GM23338 (cell line): ENCODE data around the gene POLR1A. TPM values are rescaled to one million over a fixed set of nuclear protein-coding genes. Genes with fewer than 3 reads are reported as not detected.

Source experiments
- ATAC-seq: fragments of 200-7000 bp; cut with Tn5 transposase; 3 replicates; pipeline ENCODE4 v1.9.1; 2020
- DNase-seq: peaks from one replicate; pipeline ENCODE4 v3.0.0-alpha.2; 2015; ENCODE audit warnings: low spot score
- H2AFZ ChIP-seq: fragments of 200-600 bp; sonication (generic); 2 replicates; pipeline ENCODE4 v1.8.0; 2016; ENCODE audit warnings: antibody characterized with exemption, mild to moderate bottlenecking, moderate library complexity
- H3F3A ChIP-seq: fragments of 200-600 bp; sonication (generic); replicated peaks from 2 replicates; pipeline ENCODE4 v1.8.0; 2017; ENCODE audit warnings: antibody characterized with exemption, mixed run types, low read depth
- H3K27ac ChIP-seq: fragments of 200-600 bp; sonication (generic); 2 replicates; pipeline ENCODE4 v1.6.1; 2016; ENCODE audit warnings: low read depth
- H3K27me3 ChIP-seq: fragments of 200-600 bp; sonication (generic); 2 replicates; pipeline ENCODE4 v1.8.0; 2016; ENCODE audit warnings: mild to moderate bottlenecking, mixed run types, moderate library complexity; ENCODE audit not compliant: insufficient read depth
- H3K36me3 ChIP-seq: fragments of 200-600 bp; sonication (generic); 2 replicates; pipeline ENCODE4 v1.8.0; 2016; ENCODE audit warnings: mild to moderate bottlenecking; ENCODE audit not compliant: insufficient read depth
- H3K4me1 ChIP-seq: fragments of 200-600 bp; sonication (generic); 2 replicates; pipeline ENCODE4 v1.8.0; 2016; ENCODE audit warnings: mild to moderate bottlenecking, moderate library complexity; ENCODE audit not compliant: insufficient read depth
- H3K4me2 ChIP-seq: fragments of 200-600 bp; sonication (generic); 2 replicates; pipeline ENCODE4 v1.7.1; 2017; ENCODE audit warnings: mixed run types
- H3K4me3 ChIP-seq: fragments of 200-600 bp; sonication (generic); 2 replicates; pipeline ENCODE4 v1.6.1; 2016; ENCODE audit warnings: mixed run types
- H3K79me2 ChIP-seq: fragments of 200-600 bp; sonication (generic); replicated peaks from 2 replicates; pipeline ENCODE4 v1.8.0; 2017; ENCODE audit warnings: mild to moderate bottlenecking; ENCODE audit not compliant: insufficient read depth
- H3K9me2 ChIP-seq: fragments of 200-600 bp; sonication (generic); 2 replicates; pipeline ENCODE4 v1.8.0; 2017; ENCODE audit not compliant: insufficient read depth
- H4K20me1 ChIP-seq: fragments of 200-600 bp; sonication (generic); replicated peaks from 2 replicates; pipeline ENCODE4 v1.8.0; 2017; ENCODE audit warnings: mild to moderate bottlenecking; ENCODE audit not compliant: insufficient read depth
- H3K27ac Mint-ChIP-seq: 2 replicates; pipeline ENCODE4 v1.8.0; 2020; ENCODE audit warnings: inconsistent platforms, mild to moderate bottlenecking, moderate library complexity, mixed read lengths
- H3K27me3 Mint-ChIP-seq: 3 replicates; pipeline ENCODE4 v1.8.0; 2022; ENCODE audit warnings: low read depth, mild to moderate bottlenecking, moderate library complexity, mixed read lengths, inconsistent platforms; ENCODE audit not compliant: insufficient read depth, poor library complexity
- H3K36me3 Mint-ChIP-seq: 3 replicates; pipeline ENCODE4 v1.8.0; 2021; ENCODE audit warnings: low read depth, mild to moderate bottlenecking, inconsistent platforms, moderate library complexity, mixed read lengths
- H3K4me1 Mint-ChIP-seq: 3 replicates; pipeline ENCODE4 v1.8.0; 2020; ENCODE audit warnings: mild to moderate bottlenecking, inconsistent platforms, mixed read lengths
- H3K4me3 Mint-ChIP-seq: 3 replicates; pipeline ENCODE4 v1.8.0; 2021; ENCODE audit warnings: moderate library complexity, mild to moderate bottlenecking, inconsistent platforms, mixed read lengths
- H3K9me3 Mint-ChIP-seq: 3 replicates; pipeline ENCODE4 v1.8.0; 2020; ENCODE audit warnings: moderate library complexity, mild to moderate bottlenecking, inconsistent platforms, mixed read lengths
- CREB1 ChIP-seq: fragments of 250-450 bp; sonication (Bioruptor Pico); IDR thresholded peaks from 2 replicates; pipeline ENCODE4 v1.5.0; 2020; ENCODE audit warnings: low read depth, mild to moderate bottlenecking, moderate library complexity
- EZH2 ChIP-seq: fragments of 200-600 bp; sonication (generic); IDR thresholded peaks from one replicate; pipeline ENCODE4 v1.8.0; 2017; ENCODE audit warnings: antibody characterized with exemption, mild to moderate bottlenecking, low read depth; ENCODE audit not compliant: unreplicated experiment
- EZH2phosphoT487 ChIP-seq: fragments of 200-600 bp; sonication (generic); IDR thresholded peaks from one replicate; pipeline ENCODE4 v1.8.1; 2018; ENCODE audit warnings: antibody characterized with exemption; ENCODE audit not compliant: unreplicated experiment
- JUNB ChIP-seq: IDR thresholded peaks from one replicate; pipeline ENCODE4 v1.6.1; 2016; ENCODE audit warnings: antibody characterized with exemption; ENCODE audit not compliant: unreplicated experiment
- NANOG ChIP-seq: IDR thresholded peaks from 2 replicates; pipeline ENCODE4 v1.6.1; 2016; ENCODE audit warnings: antibody characterized with exemption, borderline replicate concordance
- POLR2AphosphoS5 ChIP-seq: IDR thresholded peaks from 2 replicates; pipeline ENCODE4 v1.6.1; 2016; ENCODE audit warnings: antibody characterized with exemption, low read depth
- REST ChIP-seq: IDR thresholded peaks from one replicate; pipeline ENCODE4 v1.6.1; 2018; ENCODE audit warnings: antibody characterized with exemption; ENCODE audit not compliant: unreplicated experiment
- STAT1 ChIP-seq: IDR thresholded peaks from one replicate; pipeline ENCODE4 v1.6.1; 2016; ENCODE audit warnings: antibody characterized with exemption; ENCODE audit not compliant: unreplicated experiment
- ZNF114 ChIP-seq: fragments of 250-450 bp; sonication (Bioruptor Pico); IDR thresholded peaks from 2 replicates; pipeline ENCODE4 v1.5.0; 2020; ENCODE audit warnings: mild to moderate bottlenecking, moderate library complexity
- ZNF331 ChIP-seq: fragments of 250-450 bp; sonication (Bioruptor Pico); IDR thresholded peaks from 2 replicates; pipeline ENCODE4 v1.5.0; 2020; ENCODE audit warnings: low read depth, mild to moderate bottlenecking, moderate library complexity
- polyA plus RNA-seq: library from polyadenylated mRNA; unstranded; fragments of >200 nt; fragmentation: Nextera tagmentation; extraction: Ambion mirVana; gene quantifications from 2 replicates; pipeline ENCODE4 v1.2.1, GENCODE V29; 2016
- total RNA-seq: library from RNA; depleted of rRNA; stranded (reverse); fragments of >200 nt; shearing (Covaris generic); gene quantifications from 2 replicates; pipeline ENCODE4 v1.2.3, GENCODE V29; 2014
- TF ChIP-seq, protein P1 (sequence below): IDR thresholded peaks from 2 replicates; pipeline ENCODE4 v1.6.1; 2016; ENCODE audit warnings: antibody characterized with exemption

The POLR1A gene
- total and polyA plus RNA-seq, 2 experiments from 2014 or later = 13.8 to 43.2 TPM

GRCh38 chr2:86050301-86050700 lies 55.4 kb downstream of the POLR1A start (continued):
- TF ChIP-seq REST (no peak), ZNF331 (no peak), CREB1 (CRISPR knock-in tag) (no peak), NANOG (no peak)
- TF ChIP-seq, protein P1, sequence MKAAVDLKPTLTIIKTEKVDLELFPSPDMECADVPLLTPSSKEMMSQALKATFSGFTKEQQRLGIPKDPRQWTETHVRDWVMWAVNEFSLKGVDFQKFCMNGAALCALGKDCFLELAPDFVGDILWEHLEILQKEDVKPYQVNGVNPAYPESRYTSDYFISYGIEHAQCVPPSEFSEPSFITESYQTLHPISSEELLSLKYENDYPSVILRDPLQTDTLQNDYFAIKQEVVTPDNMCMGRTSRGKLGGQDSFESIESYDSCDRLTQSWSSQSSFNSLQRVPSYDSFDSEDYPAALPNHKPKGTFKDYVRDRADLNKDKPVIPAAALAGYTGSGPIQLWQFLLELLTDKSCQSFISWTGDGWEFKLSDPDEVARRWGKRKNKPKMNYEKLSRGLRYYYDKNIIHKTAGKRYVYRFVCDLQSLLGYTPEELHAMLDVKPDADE = no peak

GRCh38 chr2:86049529-86049928 lies 56.2 kb downstream of the POLR1A start:
- no peaks in the 10 kb centered on the region for H3K4me1 Mint-ChIP-seq
- Histone ChIP-seq H2AFZ (no peak overlapping the region), H3K27me3 (no peaks in the 10 kb centered on the region), H3K79me2 (no peaks in the 10 kb centered on the region), H4K20me1 (peaks cover 3% of the 10 kb centered on the region; the same call in 1 of the 2 replicates), H3K4me1 (no peaks in the 10 kb centered on the region), H3F3A (no peaks in the 10 kb centered on the region), H3K4me2 (no peak overlapping the region), H3K9me2 (no peaks in the 10 kb centered on the region), H3K36me3 (peaks cover 30% of the 10 kb centered on the region), H3K4me3 (no peak overlapping the region), H3K27ac (no peak overlapping the region)
- DNase-seq (no peak), ATAC-seq (no peak)
- no peak overlapping the region for H3K27ac Mint-ChIP-seq
- H3K9me3 Mint-ChIP-seq = no peaks in the 10 kb centered on the region
- no peak overlapping the region for H3K4me3 Mint-ChIP-seq
- H3K36me3 Mint-ChIP-seq = peaks cover 62% of the 10 kb centered on the region
- H3K27me3 Mint-ChIP-seq = peaks cover 3% of the 10 kb centered on the region
- TF ChIP-seq ZNF114 (CRISPR knock-in tag) (no peak), EZH2 (no peak), STAT1 (no peak), POLR2AphosphoS5 (no peak), EZH2phosphoT487 (no peak), CREB1 (CRISPR knock-in tag) (no peak), NANOG (no peak), JUNB (no peak), REST (no peak), ZNF331 (no peak)
